AG09319 (cell line): ENCODE data around the gene ERP27.
A peak's percentile ranks its signal among the peaks of the same experiment; 100 is the strongest.

Source experiments
- DNase-seq: peaks from one replicate; pipeline ENCODE4 v3.0.0-alpha.2; 2010; ENCODE audit warnings: low read depth; ENCODE audit errors: extremely low read depth
- CTCF ChIP-seq: IDR thresholded peaks from 2 replicates; pipeline ENCODE4 v1.5.1; 2011; ENCODE audit warnings: low read depth, mild to moderate bottlenecking, inconsistent platforms, low read length, moderate library complexity

The ERP27 gene

GRCh38 chr12:14884458-14884878 lies 53.9 kb downstream of the ERP27 start:
- no peak for TF ChIP-seq CTCF
- peak; percentile 22 for DNase-seq

GRCh38 chr12:14883686-14884085 lies 54.7 kb downstream of the ERP27 start:
- TF ChIP-seq CTCF: no peak

GRCh38 chr12:14880890-14881453 lies 57.4 kb downstream of the ERP27 start:
- DNase-seq: no peak
- no peak for TF ChIP-seq CTCF

More at GRCh38 chr12:14883686-14884085, 54.7 kb downstream of the ERP27 start:
- DNase-seq: no peak

GRCh38 chr12:14879222-14879933 lies 59.0 kb downstream of the ERP27 start:
- DNase-seq: no peak
- no peak for TF ChIP-seq CTCF

GRCh38 chr12:14878488-14878887 lies 59.8 kb downstream of the ERP27 start:
- no peak for TF ChIP-seq CTCF
- no peak for DNase-seq

GRCh38 chr12:14876833-14877232 lies 61.5 kb downstream of the ERP27 start:
- no peak for DNase-seq
- no peak for TF ChIP-seq CTCF

GRCh38 chr12:14874882-14875281 lies 63.5 kb downstream of the ERP27 start:
- no peak for DNase-seq
- no peak for TF ChIP-seq CTCF
